Myocyte (in vitro differentiated cells): ENCODE measurements around the gene ARTN. TPM values are rescaled to one million over a fixed set of nuclear protein-coding genes. Genes with fewer than 3 reads are reported as not detected.

Experiments used
- DNase-seq: peaks from one replicate; pipeline ENCODE4 v3.0.0-alpha.2; 2012; ENCODE audit warnings: low read depth
- total RNA-seq: library from RNA; depleted of rRNA; stranded (reverse); fragments of >200 nt; gene quantifications from 2 replicates; pipeline ENCODE4 v1.2.3, GENCODE V29; 2014

The ARTN gene
- total RNA-seq, 1 donor from 2014 or later = 0.80 TPM

GRCh38 chr1:43946236-43947060, 12.8 kb downstream of the ARTN start, which contains the start of gene IPO13:
TSS of gene IPO13 (plus strand) at chr1:43946950. CDS start at chr1:43947601, 651 bp downstream.
- peak; percentile 95 for DNase-seq

- peak; percentile 66 for DNase-seq
Observed at GRCh38 chr1:43947061-43947873, 13.7 kb downstream of the ARTN start.

GRCh38 chr1:43947874-43948437, 14.4 kb downstream of the ARTN start:
- no peak for DNase-seq

GRCh38 chr1:43949678-43950077, 16.1 kb downstream of the ARTN start:
- DNase-seq = no peak

- DNase-seq = no peak
Observed at GRCh38 chr1:43951021-43951985, 17.7 kb downstream of the ARTN start.

- no peak for DNase-seq
Observed at GRCh38 chr1:43952731-43953346, 19.2 kb downstream of the ARTN start.

GRCh38 chr1:43953361-43953760, 19.8 kb downstream of the ARTN start:
- no peak for DNase-seq

GRCh38 chr1:43954036-43954435, 20.4 kb downstream of the ARTN start:
- no peak for DNase-seq

- DNase-seq = no peak
Observed at GRCh38 chr1:43956234-43956633, 22.6 kb downstream of the ARTN start.

- no peak for DNase-seq
Observed at GRCh38 chr1:43957407-43958040, 23.9 kb downstream of the ARTN start.

- no peak for DNase-seq
Observed at GRCh38 chr1:43958351-43959255, 25.0 kb downstream of the ARTN start.

GRCh38 chr1:43960798-43961197, 27.2 kb downstream of the ARTN start:
- no peak for DNase-seq

GRCh38 chr1:43961692-43962091, 28.1 kb downstream of the ARTN start:
- DNase-seq = no peak

- no peak for DNase-seq
Observed at GRCh38 chr1:43962324-43962723, 28.7 kb downstream of the ARTN start.

- DNase-seq = no peak
Observed at GRCh38 chr1:43963006-43963405, 29.4 kb downstream of the ARTN start.

GRCh38 chr1:43963890-43964289, 30.3 kb downstream of the ARTN start:
- DNase-seq = no peak

- no peak for DNase-seq
Observed at GRCh38 chr1:43965316-43965715, 31.7 kb downstream of the ARTN start.

GRCh38 chr1:43968348-43968948, 34.8 kb downstream of the ARTN start:
- peak; percentile 52 for DNase-seq
